Panc1 (cell line): ENCODE data around the gene RBPMS2.

ENCODE experiments used
- POLR2AphosphoS5 ChIP-seq: IDR thresholded peaks from 2 replicates; pipeline ENCODE4 v1.6.1; 2012; ENCODE audit warnings: mild to moderate bottlenecking, low read depth, low read length, moderate library complexity
- REST ChIP-seq, 2 experiments: IDR thresholded peaks; 2 replicates each; pipeline ENCODE4 v1.6.1; 2011 to 2012; ENCODE audit warnings: low read depth in 2 of 2, control low read depth in 1 of 2, low read length in 1 of 2, mild to moderate bottlenecking in 1 of 2, moderate library complexity in 1 of 2; ENCODE audit not compliant: insufficient read depth in 1 of 2
- SIN3A ChIP-seq: IDR thresholded peaks from 2 replicates; pipeline ENCODE4 v1.6.1; 2012; ENCODE audit warnings: low read depth, mild to moderate bottlenecking, low read length, moderate library complexity, borderline replicate concordance; ENCODE audit not compliant: insufficient read depth
- TF ChIP-seq, protein P1 (sequence below): fragments of 450-650 bp; IDR thresholded peaks from 2 replicates; pipeline ENCODE4 v1.5.1; 2017; ENCODE audit warnings: mild to moderate bottlenecking

- TF ChIP-seq POLR2AphosphoS5 (no peak), REST (IDR thresholded peaks at IDR 0.05; ENCODE audit: insufficient read depth in 1 of 2, low read depth in 2 of 2, low read length in 1 of 2) (no peak), SIN3A (no peak)
- TF ChIP-seq, protein P1, sequence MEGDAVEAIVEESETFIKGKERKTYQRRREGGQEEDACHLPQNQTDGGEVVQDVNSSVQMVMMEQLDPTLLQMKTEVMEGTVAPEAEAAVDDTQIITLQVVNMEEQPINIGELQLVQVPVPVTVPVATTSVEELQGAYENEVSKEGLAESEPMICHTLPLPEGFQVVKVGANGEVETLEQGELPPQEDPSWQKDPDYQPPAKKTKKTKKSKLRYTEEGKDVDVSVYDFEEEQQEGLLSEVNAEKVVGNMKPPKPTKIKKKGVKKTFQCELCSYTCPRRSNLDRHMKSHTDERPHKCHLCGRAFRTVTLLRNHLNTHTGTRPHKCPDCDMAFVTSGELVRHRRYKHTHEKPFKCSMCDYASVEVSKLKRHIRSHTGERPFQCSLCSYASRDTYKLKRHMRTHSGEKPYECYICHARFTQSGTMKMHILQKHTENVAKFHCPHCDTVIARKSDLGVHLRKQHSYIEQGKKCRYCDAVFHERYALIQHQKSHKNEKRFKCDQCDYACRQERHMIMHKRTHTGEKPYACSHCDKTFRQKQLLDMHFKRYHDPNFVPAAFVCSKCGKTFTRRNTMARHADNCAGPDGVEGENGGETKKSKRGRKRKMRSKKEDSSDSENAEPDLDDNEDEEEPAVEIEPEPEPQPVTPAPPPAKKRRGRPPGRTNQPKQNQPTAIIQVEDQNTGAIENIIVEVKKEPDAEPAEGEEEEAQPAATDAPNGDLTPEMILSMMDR, result no peak
Measured at GRCh38 chr15:64772488-64772887, 2.9 kb downstream of the RBPMS2 start.
